Measurements from ENCODE around the gene SHC3. TPM values are rescaled to one million over a fixed set of nuclear protein-coding genes. Genes with fewer than 3 reads are reported as not detected.

Gene SHC3
- total RNA-seq, 2 donors from 2014 or later = 1.0 to 1.7 TPM

DNA sequence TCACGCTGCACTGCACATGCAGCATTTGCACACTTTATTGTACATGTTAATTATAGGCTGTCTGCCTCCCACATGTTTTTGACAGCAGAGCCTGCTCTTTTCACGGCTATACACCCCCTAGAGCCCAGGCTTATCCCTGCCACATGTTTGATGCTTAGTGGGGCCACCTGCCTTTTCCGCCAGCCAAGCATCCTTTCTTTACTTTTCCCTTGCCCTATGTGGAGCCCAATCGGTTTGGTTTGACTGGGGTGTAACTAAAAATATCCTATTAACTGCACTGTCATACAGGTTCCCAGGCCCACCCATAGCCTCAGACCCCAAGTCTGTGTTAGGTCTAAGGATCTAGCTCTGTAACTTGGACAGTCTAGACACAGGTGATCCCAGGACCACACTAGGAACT, 206.2 kb downstream of the SHC3 start:
- H3K4me1 ChIP-seq = no peaks in the 10 kb centered on the region
- H3K9me3 ChIP-seq = no peaks in the 10 kb centered on the region
- H3K27ac ChIP-seq = no peak overlapping the region
- H3K4me3 ChIP-seq = no peak overlapping the region
- no peaks in the 10 kb centered on the region for H3K36me3 ChIP-seq
- H3K27me3 ChIP-seq = no peaks in the 10 kb centered on the region
- TF ChIP-seq, protein P1, sequence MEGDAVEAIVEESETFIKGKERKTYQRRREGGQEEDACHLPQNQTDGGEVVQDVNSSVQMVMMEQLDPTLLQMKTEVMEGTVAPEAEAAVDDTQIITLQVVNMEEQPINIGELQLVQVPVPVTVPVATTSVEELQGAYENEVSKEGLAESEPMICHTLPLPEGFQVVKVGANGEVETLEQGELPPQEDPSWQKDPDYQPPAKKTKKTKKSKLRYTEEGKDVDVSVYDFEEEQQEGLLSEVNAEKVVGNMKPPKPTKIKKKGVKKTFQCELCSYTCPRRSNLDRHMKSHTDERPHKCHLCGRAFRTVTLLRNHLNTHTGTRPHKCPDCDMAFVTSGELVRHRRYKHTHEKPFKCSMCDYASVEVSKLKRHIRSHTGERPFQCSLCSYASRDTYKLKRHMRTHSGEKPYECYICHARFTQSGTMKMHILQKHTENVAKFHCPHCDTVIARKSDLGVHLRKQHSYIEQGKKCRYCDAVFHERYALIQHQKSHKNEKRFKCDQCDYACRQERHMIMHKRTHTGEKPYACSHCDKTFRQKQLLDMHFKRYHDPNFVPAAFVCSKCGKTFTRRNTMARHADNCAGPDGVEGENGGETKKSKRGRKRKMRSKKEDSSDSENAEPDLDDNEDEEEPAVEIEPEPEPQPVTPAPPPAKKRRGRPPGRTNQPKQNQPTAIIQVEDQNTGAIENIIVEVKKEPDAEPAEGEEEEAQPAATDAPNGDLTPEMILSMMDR (IDR thresholded peaks at IDR 0.05) = no peak
- DNase-seq (ENCODE audit: low spot score) = peak; percentile 43

DNA sequence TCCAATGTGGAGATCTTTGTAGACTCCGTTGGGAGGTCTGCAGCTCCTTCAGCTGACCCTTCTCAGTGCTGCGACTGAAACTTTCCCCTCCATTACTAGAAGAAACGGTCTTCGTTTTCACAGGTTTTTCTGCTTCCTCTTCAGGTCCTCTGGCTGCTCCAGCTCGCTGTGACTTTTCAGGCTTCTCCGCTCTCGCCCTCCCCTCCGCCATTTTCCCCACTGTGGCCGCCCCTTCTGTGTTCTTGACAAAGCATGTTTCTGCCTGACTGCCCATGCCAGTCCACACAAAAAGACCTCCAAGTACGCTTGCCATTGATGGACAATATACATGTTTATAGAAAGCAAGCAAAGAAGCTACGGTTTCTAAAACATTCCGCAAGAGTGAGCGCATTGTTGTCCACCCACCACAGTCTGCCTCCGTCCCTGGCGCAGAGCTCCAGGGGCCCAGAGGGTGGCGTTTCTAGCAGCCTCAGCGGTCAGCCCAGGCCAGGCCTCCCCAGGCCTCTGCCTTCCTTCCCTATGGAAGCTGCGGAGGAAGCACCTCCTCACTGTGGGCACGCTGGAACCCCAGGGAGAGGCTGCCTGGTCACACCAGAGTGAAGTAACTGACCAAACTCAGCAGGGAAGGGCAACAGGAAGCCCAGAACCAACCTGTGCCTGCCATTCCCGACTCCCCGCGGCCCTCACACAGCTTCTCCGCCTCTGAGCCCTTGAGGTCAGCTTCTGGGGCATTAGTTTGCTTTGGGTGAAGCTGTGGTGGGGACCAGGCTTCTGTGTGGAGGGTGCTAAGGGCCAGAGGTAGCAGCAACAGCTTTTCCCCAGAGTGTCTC, 207.3 kb downstream of the SHC3 start:
- H3K27ac ChIP-seq = no peak overlapping the region

DNA sequence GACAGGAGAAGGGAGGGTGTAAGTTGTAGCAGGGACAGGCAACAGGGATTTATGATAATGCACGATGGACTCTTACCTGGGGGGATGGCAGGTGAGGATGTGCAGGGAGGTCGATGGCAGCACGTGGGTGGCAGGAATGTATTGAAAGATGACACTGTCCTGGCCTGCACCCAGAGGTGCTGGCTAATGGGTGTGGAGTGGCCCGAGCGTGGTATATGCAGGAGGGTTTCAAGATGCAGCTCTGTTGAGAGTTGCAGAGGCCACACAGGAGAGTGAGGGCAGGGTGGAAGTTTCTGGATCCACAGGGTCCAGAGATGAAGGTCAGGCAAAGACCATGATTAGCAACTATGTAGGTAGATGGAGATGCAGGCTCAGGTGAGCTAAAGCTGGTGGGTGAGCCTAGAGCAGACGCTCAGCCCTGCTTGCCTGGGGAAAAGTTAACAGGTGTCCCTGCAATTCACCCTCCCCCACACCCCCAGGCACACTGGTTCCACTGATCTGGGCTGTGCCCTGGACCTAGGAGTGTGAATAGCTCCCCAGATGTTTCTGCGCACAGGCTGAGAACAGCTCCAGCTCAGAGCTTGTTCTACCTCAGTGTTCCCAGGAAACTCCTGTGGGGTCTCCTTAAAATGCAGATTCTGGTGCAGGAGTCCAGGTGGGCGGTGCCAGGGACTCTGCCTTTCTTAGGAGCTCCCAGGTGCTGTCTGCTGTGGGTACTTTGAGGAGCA, 208.8 kb downstream of the SHC3 start:
- Histone ChIP-seq H3K4me3 (no peak overlapping the region), H3K27ac (no peak overlapping the region), H3K4me1 (no peaks in the 10 kb centered on the region), H3K36me3 (no peaks in the 10 kb centered on the region), H3K27me3 (no peaks in the 10 kb centered on the region), H3K9me3 (no peaks in the 10 kb centered on the region)
- DNase-seq (ENCODE audit: low spot score) = no peak
- TF ChIP-seq, protein P1 (IDR thresholded peaks at IDR 0.05) = no peak

More for the DNA sequence above, 207.3 kb downstream of the SHC3 start:
- H3K4me1 ChIP-seq = no peaks in the 10 kb centered on the region
- H3K27me3 ChIP-seq = no peaks in the 10 kb centered on the region
- DNase-seq (ENCODE audit: low spot score) = peak; percentile 42
- no peaks in the 10 kb centered on the region for H3K9me3 ChIP-seq
- TF ChIP-seq, protein P1 (IDR thresholded peaks at IDR 0.05) = no peak
- H3K4me3 ChIP-seq = no peak overlapping the region
- no peaks in the 10 kb centered on the region for H3K36me3 ChIP-seq

DNA sequence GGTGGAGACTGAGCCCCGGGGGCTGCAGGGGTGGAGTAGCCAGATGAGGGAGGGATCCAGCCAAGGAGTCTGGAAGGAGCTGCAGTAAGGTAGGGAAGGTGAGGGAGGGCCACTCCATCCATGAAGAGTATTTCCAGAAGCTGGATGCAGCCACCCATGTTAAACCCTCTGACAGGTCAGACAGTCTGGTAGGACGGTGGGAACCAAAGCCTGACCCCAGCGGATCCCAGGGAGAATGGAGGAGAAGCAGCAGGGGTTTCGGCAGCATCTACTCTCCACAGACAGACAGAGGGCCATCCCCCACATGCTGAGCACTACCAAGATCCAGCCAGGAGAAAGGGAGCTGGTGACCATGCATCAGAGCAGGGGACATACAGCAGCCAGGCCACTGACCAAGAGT, 209.8 kb downstream of the SHC3 start:
- H3K4me1 ChIP-seq = no peaks in the 10 kb centered on the region
- no peaks in the 10 kb centered on the region for H3K36me3 ChIP-seq
- no peak for DNase-seq (ENCODE audit: low spot score)
- H3K27ac ChIP-seq = no peak overlapping the region
- no peaks in the 10 kb centered on the region for H3K27me3 ChIP-seq
- no peaks in the 10 kb centered on the region for H3K9me3 ChIP-seq
- TF ChIP-seq, protein P1 (IDR thresholded peaks at IDR 0.05) = no peak
- H3K4me3 ChIP-seq = no peak overlapping the region

DNA sequence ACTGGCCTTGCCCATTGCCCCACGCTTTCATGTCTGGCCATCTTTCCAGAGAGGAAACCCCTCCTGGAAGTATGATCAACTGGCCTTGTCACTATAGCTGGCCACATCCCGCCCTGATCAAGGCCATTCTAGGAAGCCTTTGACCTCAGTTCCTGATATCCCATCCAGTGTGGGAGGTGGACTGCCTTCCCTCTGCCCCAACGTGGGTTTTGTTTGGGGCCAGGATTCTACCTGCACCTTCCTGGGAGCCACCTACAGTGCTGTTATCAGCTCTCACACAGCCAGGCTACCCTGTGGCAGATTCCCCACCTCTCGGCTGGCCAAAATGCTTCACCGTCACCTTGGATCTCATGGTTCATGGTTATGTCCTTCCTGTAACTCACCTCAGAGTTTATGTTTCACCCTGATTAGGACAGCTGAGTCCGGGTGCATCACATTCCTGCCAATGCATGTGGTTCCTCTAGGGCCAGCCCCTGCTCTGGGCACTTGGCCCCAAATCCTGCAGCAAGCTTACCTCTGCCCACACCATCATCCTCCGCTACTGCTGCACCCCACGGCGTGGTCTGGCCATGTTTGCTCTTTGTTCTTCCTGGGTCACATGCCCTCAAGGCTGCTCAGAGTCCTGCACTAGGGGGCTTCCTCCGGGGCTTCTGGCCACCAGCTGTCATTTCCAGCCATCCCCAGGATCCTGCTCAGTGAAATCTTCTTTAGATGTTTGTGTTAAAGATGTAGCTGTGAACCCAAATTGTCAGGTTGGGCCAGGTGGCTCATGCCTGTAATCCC, 211.5 kb downstream of the SHC3 start:
- DNase-seq (ENCODE audit: low spot score) = no peak
- Histone ChIP-seq H3K27ac (no peak overlapping the region), H3K27me3 (no peaks in the 10 kb centered on the region), H3K36me3 (no peaks in the 10 kb centered on the region), H3K4me3 (no peak overlapping the region), H3K9me3 (no peaks in the 10 kb centered on the region), H3K4me1 (no peaks in the 10 kb centered on the region)
- TF ChIP-seq, protein P1 (IDR thresholded peaks at IDR 0.05) = no peak

Data from right atrium auricular region (tissue), 2 donors.